Measurements from ENCODE around the gene PRDM12. TPM values are rescaled to one million over a fixed set of nuclear protein-coding genes. Genes with fewer than 3 reads are reported as not detected.

The PRDM12 gene
- total RNA-seq, 1 donor from 2014 or later: not detected

DNA sequence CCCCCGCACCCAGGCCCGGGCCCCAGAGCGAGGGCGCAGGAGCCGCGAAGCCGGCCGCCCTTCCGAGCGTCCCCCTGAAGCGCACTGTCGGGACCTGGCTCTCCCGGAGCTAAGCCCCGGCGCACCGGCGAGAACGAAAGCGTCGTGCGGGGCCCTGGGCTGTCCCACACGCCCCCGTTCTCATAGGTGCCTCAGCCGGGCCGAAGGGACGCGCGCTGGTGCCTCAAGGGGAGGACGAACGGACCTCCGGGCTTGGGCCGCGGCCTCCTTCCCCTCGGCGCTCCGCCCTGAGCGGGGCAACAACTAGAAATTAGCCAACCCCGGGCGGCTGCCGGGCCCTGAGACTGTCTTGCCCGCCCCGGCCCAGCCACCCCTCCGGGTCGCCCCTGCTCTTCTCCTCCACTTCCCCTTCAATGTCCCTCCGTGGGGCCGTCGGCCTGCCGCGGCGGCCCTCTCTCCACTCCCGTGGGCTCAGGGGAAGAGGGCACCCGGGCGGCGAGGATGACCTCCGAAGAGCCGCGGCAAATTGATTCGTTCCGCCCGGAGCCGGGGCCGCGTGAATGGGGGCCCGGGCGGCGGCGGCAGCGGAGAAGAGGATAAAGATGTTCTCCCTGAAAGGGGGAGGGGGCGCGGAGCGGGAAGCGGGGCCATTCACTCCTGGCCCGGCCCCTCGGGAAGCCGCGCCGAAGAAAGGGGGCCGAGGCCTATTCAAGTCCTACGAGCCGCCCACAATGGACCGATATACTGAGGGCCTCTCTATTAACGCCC lies 3.5 kb upstream of the PRDM12 start:
- H3K4me3 ChIP-seq: peak overlapping the region; percentile 27 to 39

DNA sequence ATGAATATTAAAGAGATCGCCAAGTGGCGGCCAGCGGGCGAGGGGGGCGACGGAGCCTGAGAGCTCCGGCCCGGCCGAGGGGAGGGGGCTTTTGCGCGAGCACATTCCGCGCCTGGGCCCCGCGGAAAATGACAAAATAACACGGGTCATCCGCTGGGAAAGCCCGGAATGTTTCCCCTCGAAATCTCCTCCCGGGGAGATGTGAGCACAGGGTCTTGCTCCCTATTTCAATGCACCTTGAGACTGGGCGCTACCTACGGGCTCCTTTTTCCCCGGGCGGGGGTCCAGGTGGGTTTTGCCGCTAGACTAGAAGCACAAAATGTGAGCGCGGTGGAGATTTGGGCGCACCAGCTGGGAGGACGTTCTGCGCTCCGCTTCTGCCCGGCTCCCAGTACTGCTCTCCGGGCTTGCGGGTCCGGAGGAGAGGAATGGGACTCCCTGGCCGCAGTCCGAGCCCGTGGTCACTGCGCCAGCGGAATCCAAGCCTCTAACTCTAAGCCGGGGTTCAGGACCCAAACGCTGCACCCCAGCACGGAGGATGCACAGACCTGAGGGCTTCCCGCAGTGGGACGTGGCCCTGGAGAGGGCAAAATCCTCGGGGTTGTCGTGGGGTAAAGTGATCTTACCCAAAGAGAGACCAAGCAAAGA lies 2.8 kb upstream of the PRDM12 start:
- TF ChIP-seq POLR2A (IDR thresholded peaks at IDR 0.05): no peak
- no peak for TF ChIP-seq POLR2AphosphoS5 (IDR thresholded peaks at IDR 0.05; ENCODE audit: insufficient read depth in 1 of 2, low read depth in 1 of 2)
- TF ChIP-seq, protein P1, sequence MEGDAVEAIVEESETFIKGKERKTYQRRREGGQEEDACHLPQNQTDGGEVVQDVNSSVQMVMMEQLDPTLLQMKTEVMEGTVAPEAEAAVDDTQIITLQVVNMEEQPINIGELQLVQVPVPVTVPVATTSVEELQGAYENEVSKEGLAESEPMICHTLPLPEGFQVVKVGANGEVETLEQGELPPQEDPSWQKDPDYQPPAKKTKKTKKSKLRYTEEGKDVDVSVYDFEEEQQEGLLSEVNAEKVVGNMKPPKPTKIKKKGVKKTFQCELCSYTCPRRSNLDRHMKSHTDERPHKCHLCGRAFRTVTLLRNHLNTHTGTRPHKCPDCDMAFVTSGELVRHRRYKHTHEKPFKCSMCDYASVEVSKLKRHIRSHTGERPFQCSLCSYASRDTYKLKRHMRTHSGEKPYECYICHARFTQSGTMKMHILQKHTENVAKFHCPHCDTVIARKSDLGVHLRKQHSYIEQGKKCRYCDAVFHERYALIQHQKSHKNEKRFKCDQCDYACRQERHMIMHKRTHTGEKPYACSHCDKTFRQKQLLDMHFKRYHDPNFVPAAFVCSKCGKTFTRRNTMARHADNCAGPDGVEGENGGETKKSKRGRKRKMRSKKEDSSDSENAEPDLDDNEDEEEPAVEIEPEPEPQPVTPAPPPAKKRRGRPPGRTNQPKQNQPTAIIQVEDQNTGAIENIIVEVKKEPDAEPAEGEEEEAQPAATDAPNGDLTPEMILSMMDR (IDR thresholded peaks at IDR 0.05): no peak
- intact Hi-C loops (cut with DNase I): no loop called here
- H3K4me1 ChIP-seq: peaks cover 73% of the 10 kb centered on the region

More for the DNA sequence above, 3.5 kb upstream of the PRDM12 start:
- no peak for TF ChIP-seq POLR2AphosphoS5 (IDR thresholded peaks at IDR 0.05; ENCODE audit: insufficient read depth in 1 of 2, low read depth in 1 of 2)
- TF ChIP-seq, protein P1 (IDR thresholded peaks at IDR 0.05): no peak
- no peak for TF ChIP-seq POLR2A (IDR thresholded peaks at IDR 0.05)
- intact Hi-C loops (cut with DNase I): no loop called here
- peaks cover 66% of the 10 kb centered on the region for H3K4me1 ChIP-seq
- H3K9me3 ChIP-seq: no peaks in the 10 kb centered on the region
- H3K27me3 ChIP-seq: peaks cover 46% of the 10 kb centered on the region
- H3K36me3 ChIP-seq: no peaks in the 10 kb centered on the region
- no peak for DNase-seq (ENCODE audit: extremely low spot score in 2 of 2)
- H3K27ac ChIP-seq: no peak overlapping the region

DNA sequence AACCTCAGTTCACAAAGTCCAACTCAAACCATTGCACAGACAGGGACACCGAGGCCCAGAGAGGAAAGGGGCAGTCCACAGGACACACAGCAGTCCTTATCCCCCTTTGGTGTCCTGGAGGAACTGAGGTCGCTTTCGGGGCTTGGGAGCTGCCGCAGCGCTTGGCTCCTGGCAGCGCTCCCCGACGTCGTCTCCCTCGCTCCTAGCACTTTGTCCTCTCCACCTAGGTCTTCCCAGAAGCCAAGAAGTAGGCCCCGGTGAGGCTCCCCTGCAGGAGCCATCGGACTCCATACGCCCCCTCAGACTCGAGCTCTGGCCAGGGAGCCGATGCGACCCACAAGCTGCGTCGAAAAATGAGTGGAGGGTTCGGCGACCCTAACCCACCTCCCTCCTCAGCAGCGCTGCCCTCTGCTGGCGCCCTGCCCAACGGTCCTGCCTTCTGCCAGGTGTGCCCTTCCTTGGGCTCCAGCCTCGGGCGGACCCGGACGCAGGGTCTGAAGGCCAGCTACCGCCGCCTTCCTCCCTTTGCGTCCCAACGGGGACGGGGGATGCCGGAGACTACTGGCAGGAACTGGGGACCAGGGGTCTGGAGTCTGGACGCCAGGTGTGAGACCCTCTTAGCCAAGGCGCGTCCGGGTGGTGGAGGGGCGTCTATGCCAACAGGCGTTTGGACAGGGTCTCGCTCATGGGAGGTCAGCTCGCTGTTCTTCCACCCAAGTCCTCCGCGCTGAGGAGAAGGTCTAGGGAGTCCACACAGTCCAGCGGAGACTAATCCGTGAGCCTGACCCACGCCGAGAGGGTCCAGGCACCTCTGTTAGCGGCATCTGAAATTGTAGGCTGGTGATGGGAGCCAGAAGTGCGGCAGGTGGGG lies 2.1 kb upstream of the PRDM12 start:
- no peak for DNase-seq (ENCODE audit: extremely low spot score in 2 of 2)
- H3K4me1 ChIP-seq: peaks cover 76% of the 10 kb centered on the region
- no peak overlapping the region for H3K27ac ChIP-seq
- intact Hi-C loops (cut with DNase I): no loop called here
- no peaks in the 10 kb centered on the region for H3K36me3 ChIP-seq
- peak overlapping the region in 1 of 2 donors; percentile 36 for H3K4me3 ChIP-seq
- H3K27me3 ChIP-seq: peaks cover 46% of the 10 kb centered on the region
- no peaks in the 10 kb centered on the region for H3K9me3 ChIP-seq
- TF ChIP-seq POLR2AphosphoS5 (IDR thresholded peaks at IDR 0.05; ENCODE audit: insufficient read depth in 1 of 2, low read depth in 1 of 2) (no peak), POLR2A (IDR thresholded peaks at IDR 0.05) (no peak)
- TF ChIP-seq, protein P1 (IDR thresholded peaks at IDR 0.05): no peak

More for the DNA sequence above, 2.8 kb upstream of the PRDM12 start:
- H3K27ac ChIP-seq: no peak overlapping the region
- DNase-seq (ENCODE audit: extremely low spot score in 2 of 2): no peak
- peaks cover 46% of the 10 kb centered on the region for H3K27me3 ChIP-seq
- no peaks in the 10 kb centered on the region for H3K36me3 ChIP-seq
- H3K4me3 ChIP-seq: peak overlapping the region in 1 of 2 donors; percentile 39
- H3K9me3 ChIP-seq: no peaks in the 10 kb centered on the region

DNA sequence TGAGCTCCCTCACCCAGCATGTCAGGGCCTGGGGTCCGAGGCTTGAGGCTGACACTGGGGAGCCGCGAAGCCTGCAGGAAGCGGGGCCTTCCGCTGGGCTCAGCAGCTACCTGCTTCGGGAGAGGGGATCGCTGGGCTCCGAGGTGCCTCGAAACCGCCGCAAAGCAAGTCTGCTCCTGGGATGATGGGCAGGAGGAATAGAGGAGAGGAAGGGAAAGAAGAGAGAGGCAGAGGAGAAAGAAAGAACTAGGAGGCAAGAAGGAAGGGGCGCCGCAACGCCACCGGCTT lies 1.5 kb upstream of the PRDM12 start:
- Histone ChIP-seq H3K27ac (no peak overlapping the region), H3K27me3 (peaks cover 46% of the 10 kb centered on the region), H3K4me3 (peak overlapping the region in 1 of 2 donors; percentile 36), H3K9me3 (no peaks in the 10 kb centered on the region), H3K4me1 (peaks cover 76% of the 10 kb centered on the region), H3K36me3 (no peaks in the 10 kb centered on the region)
- TF ChIP-seq, protein P1 (IDR thresholded peaks at IDR 0.05): no peak
- TF ChIP-seq POLR2AphosphoS5 (IDR thresholded peaks at IDR 0.05; ENCODE audit: insufficient read depth in 1 of 2, low read depth in 1 of 2): no peak
- TF ChIP-seq POLR2A (IDR thresholded peaks at IDR 0.05): no peak
- intact Hi-C loops (cut with DNase I): no loop called here
- DNase-seq (ENCODE audit: extremely low spot score in 2 of 2): no peak

Data from vagina (tissue), 2 donors.